ENCODE results near the gene PIK3IP1. TPM values are rescaled to one million over a fixed set of nuclear protein-coding genes. Genes with fewer than 3 reads are reported as not detected.

The PIK3IP1 gene
- total RNA-seq, 1 experiment from 2014 or later, result 3.7 TPM

GRCh38 chr22:31288496-31289240, 3.6 kb downstream of the PIK3IP1 start:
- no peak overlapping the region for H3K4me3 ChIP-seq
- H3K27me3 ChIP-seq, result no peaks in the 10 kb centered on the region
- H3K36me3 ChIP-seq, result no peaks in the 10 kb centered on the region
- H3K9me3 ChIP-seq, result no peaks in the 10 kb centered on the region
- DNase-seq, result no peak

- Histone ChIP-seq H3K4me3 (no peak overlapping the region), H3K27me3 (no peaks in the 10 kb centered on the region), H3K9me3 (no peaks in the 10 kb centered on the region), H3K36me3 (no peaks in the 10 kb centered on the region)
- DNase-seq, result no peak
Measured at GRCh38 chr22:31287818-31288495, 4.3 kb downstream of the PIK3IP1 start.

- DNase-seq, result no peak
- no peaks in the 10 kb centered on the region for H3K36me3 ChIP-seq
- H3K4me3 ChIP-seq, result no peak overlapping the region
- no peaks in the 10 kb centered on the region for H3K27me3 ChIP-seq
- H3K9me3 ChIP-seq, result no peaks in the 10 kb centered on the region
Measured at GRCh38 chr22:31286360-31287255, 5.7 kb downstream of the PIK3IP1 start.

GRCh38 chr22:31284281-31285155, 7.8 kb downstream of the PIK3IP1 start:
- Histone ChIP-seq H3K36me3 (no peaks in the 10 kb centered on the region), H3K27me3 (no peaks in the 10 kb centered on the region), H3K4me3 (no peak overlapping the region), H3K9me3 (no peaks in the 10 kb centered on the region)
- DNase-seq, result no peak

GRCh38 chr22:31282748-31283468, 9.4 kb downstream of the PIK3IP1 start:
- Histone ChIP-seq H3K4me3 (no peak overlapping the region), H3K27me3 (no peaks in the 10 kb centered on the region), H3K9me3 (no peaks in the 10 kb centered on the region), H3K36me3 (no peaks in the 10 kb centered on the region)
- DNase-seq, result no peak

GRCh38 chr22:31281733-31282132, 10.6 kb downstream of the PIK3IP1 start:
- Histone ChIP-seq H3K9me3 (no peaks in the 10 kb centered on the region), H3K36me3 (no peaks in the 10 kb centered on the region), H3K4me3 (no peak overlapping the region), H3K27me3 (no peaks in the 10 kb centered on the region)
- DNase-seq, result no peak

- peaks cover 5% of the 10 kb centered on the region; the same call in 1 of the 2 replicates for H3K36me3 ChIP-seq
- no peaks in the 10 kb centered on the region for H3K27me3 ChIP-seq
- no peak for DNase-seq
- H3K9me3 ChIP-seq, result no peaks in the 10 kb centered on the region
- H3K4me3 ChIP-seq, result no peak overlapping the region
Measured at GRCh38 chr22:31279821-31280505, 12.3 kb downstream of the PIK3IP1 start.

GRCh38 chr22:31279327-31279669, 13.0 kb downstream of the PIK3IP1 start:
- no peaks in the 10 kb centered on the region for H3K9me3 ChIP-seq
- no peaks in the 10 kb centered on the region for H3K27me3 ChIP-seq
- H3K4me3 ChIP-seq, result no peak overlapping the region
- H3K36me3 ChIP-seq, result peaks cover 6% of the 10 kb centered on the region; the same call in 1 of the 2 replicates
- DNase-seq, result no peak

- Histone ChIP-seq H3K36me3 (peaks cover 7% of the 10 kb centered on the region; the same call in 1 of the 2 replicates), H3K4me3 (no peak overlapping the region), H3K27me3 (no peaks in the 10 kb centered on the region), H3K9me3 (no peaks in the 10 kb centered on the region)
- no peak for DNase-seq
Measured at GRCh38 chr22:31278626-31279326, 13.5 kb downstream of the PIK3IP1 start.

GRCh38 chr22:31278151-31278621, 14.1 kb downstream of the PIK3IP1 start:
- no peak for DNase-seq
- Histone ChIP-seq H3K4me3 (no peak overlapping the region), H3K36me3 (peaks cover 11% of the 10 kb centered on the region), H3K9me3 (no peaks in the 10 kb centered on the region), H3K27me3 (no peaks in the 10 kb centered on the region)

- Histone ChIP-seq H3K9me3 (no peaks in the 10 kb centered on the region), H3K27me3 (no peaks in the 10 kb centered on the region), H3K36me3 (peaks cover 16% of the 10 kb centered on the region), H3K4me3 (no peak overlapping the region)
- no peak for DNase-seq
Measured at GRCh38 chr22:31277741-31278140, 14.5 kb downstream of the PIK3IP1 start.

GRCh38 chr22:31276426-31277167, 15.7 kb downstream of the PIK3IP1 start:
- H3K9me3 ChIP-seq, result no peaks in the 10 kb centered on the region
- H3K36me3 ChIP-seq, result peaks cover 20% of the 10 kb centered on the region
- no peak for DNase-seq

GRCh38 chr22:31275576-31275975, 16.7 kb downstream of the PIK3IP1 start:
- H3K36me3 ChIP-seq, result peaks cover 20% of the 10 kb centered on the region

More at GRCh38 chr22:31276426-31277167, 15.7 kb downstream of the PIK3IP1 start:
- H3K27me3 ChIP-seq, result no peaks in the 10 kb centered on the region
- no peak overlapping the region for H3K4me3 ChIP-seq

GRCh38 chr22:31275018-31275417, 17.3 kb downstream of the PIK3IP1 start:
- Histone ChIP-seq H3K9me3 (no peaks in the 10 kb centered on the region), H3K27me3 (no peaks in the 10 kb centered on the region), H3K36me3 (peaks cover 20% of the 10 kb centered on the region), H3K4me3 (no peak overlapping the region)
- no peak for DNase-seq

More at GRCh38 chr22:31275576-31275975, 16.7 kb downstream of the PIK3IP1 start:
- Histone ChIP-seq H3K4me3 (no peak overlapping the region), H3K9me3 (no peaks in the 10 kb centered on the region), H3K27me3 (no peaks in the 10 kb centered on the region)
- DNase-seq, result no peak

All from MG63 (cell line).